ENCODE results near the gene TMEM151A.
A peak's percentile ranks its signal among the peaks of the same experiment; 100 is the strongest.
"Not testable (repeated sequence)": the region's sequence is repeated elsewhere in the genome, so short reads cannot be mapped to it uniquely, and the experiment has no call there.

The TMEM151A gene

GRCh38 chr11:66312549-66313320 lies 21.0 kb downstream of the TMEM151A start:
- Mint-ChIP-seq H3K4me3 (peak overlapping the region; percentile 85), H3K27ac (peak overlapping the region; percentile 100), H3K4me1 (peaks cover 46% of the 10 kb centered on the region), H3K27me3 (peaks cover 19% of the 10 kb centered on the region), H3K36me3 (peaks cover 4% of the 10 kb centered on the region), H3K9me3 (no peaks in the 10 kb centered on the region)
- CTCF ChIA-PET: interaction anchor here (0.9 to 6.6 kb wide), 15 partner anchors 9 to 109 kb away, joined by 3 to 80 read pairs (median 9); partner anchors contain the start of genes B4GAT1, BRMS1, NPAS4 and RIN1
- DNase-seq: peak; percentile 100

GRCh38 chr11:66313321-66314185 lies 21.9 kb downstream of the TMEM151A start:
- Mint-ChIP-seq H3K27ac (peak overlapping the region; percentile 100), H3K36me3 (peaks cover 6% of the 10 kb centered on the region), H3K4me1 (peaks cover 54% of the 10 kb centered on the region), H3K9me3 (no peaks in the 10 kb centered on the region), H3K4me3 (peak overlapping the region; percentile 85), H3K27me3 (peaks cover 19% of the 10 kb centered on the region)
- CTCF ChIA-PET: interaction anchor here (1.1 to 6.6 kb wide), 6 partner anchors 13 to 74 kb away, joined by 9 to 80 read pairs (median 28); partner anchors contain the start of genes B4GAT1, BRMS1 and RIN1
- DNase-seq: no peak

- Mint-ChIP-seq H3K4me3 (peak overlapping the region; percentile 85), H3K36me3 (peaks cover 11% of the 10 kb centered on the region), H3K27me3 (peaks cover 15% of the 10 kb centered on the region), H3K4me1 (peaks cover 60% of the 10 kb centered on the region), H3K9me3 (peaks cover 1% of the 10 kb centered on the region), H3K27ac (peak overlapping the region; percentile 100)
- CTCF ChIA-PET: interaction anchor here (6.6 kb wide), 1 partner anchor 74 kb away, joined by 80 read pairs; no protein-coding TSS in a partner anchor
- DNase-seq: no peak
Observed at GRCh38 chr11:66314186-66314501, 22.4 kb downstream of the TMEM151A start.

- Mint-ChIP-seq H3K4me1 (peaks cover 67% of the 10 kb centered on the region), H3K27me3 (peaks cover 12% of the 10 kb centered on the region), H3K4me3 (peak overlapping the region; percentile 85), H3K36me3 (peaks cover 15% of the 10 kb centered on the region), H3K27ac (peak overlapping the region; percentile 100), H3K9me3 (peaks cover 4% of the 10 kb centered on the region)
- CTCF ChIA-PET: interaction anchor here (0.8 kb wide), 1 partner anchor 9 kb away, joined by 3 read pairs; no protein-coding TSS in a partner anchor
- DNase-seq: no peak
Observed at GRCh38 chr11:66314561-66315497, 23.1 kb downstream of the TMEM151A start.

- H3K27me3 Mint-ChIP-seq: peaks cover 9% of the 10 kb centered on the region
- peak overlapping the region; percentile 45 for H3K4me3 Mint-ChIP-seq
- peaks cover 10% of the 10 kb centered on the region for H3K9me3 Mint-ChIP-seq
- peak overlapping the region; percentile 74 for H3K27ac Mint-ChIP-seq
- no peak for DNase-seq
- H3K36me3 Mint-ChIP-seq: peaks cover 21% of the 10 kb centered on the region
- peaks cover 73% of the 10 kb centered on the region for H3K4me1 Mint-ChIP-seq
- CTCF ChIA-PET: interaction anchor here (0.8 kb wide), 1 partner anchor 9 kb away, joined by 3 read pairs; no protein-coding TSS in a partner anchor
Observed at GRCh38 chr11:66315498-66315885, 23.8 kb downstream of the TMEM151A start.

- peaks cover 9% of the 10 kb centered on the region for H3K27me3 Mint-ChIP-seq
- CTCF ChIA-PET: interaction anchor here (0.8 to 0.9 kb wide), 2 partner anchors 8 to 28 kb away, joined by 3 read pairs; partner anchors contain the start of gene BRMS1
- H3K9me3 Mint-ChIP-seq: peaks cover 10% of the 10 kb centered on the region
- peak overlapping the region; percentile 64 for H3K27ac Mint-ChIP-seq
- peaks cover 75% of the 10 kb centered on the region for H3K4me1 Mint-ChIP-seq
- DNase-seq: no peak
- peak overlapping the region; percentile 26 for H3K4me3 Mint-ChIP-seq
- H3K36me3 Mint-ChIP-seq: peaks cover 22% of the 10 kb centered on the region
Observed at GRCh38 chr11:66315921-66316811, 24.5 kb downstream of the TMEM151A start.

- CTCF ChIA-PET: interaction anchor here (0.9 kb wide), 1 partner anchor 28 kb away, joined by 3 read pairs; the partner anchor contains the start of gene BRMS1
- Mint-ChIP-seq H3K27ac (peak within 1 kb of the TSS; percentile 98), H3K4me1 (peaks cover 74% of the 10 kb centered on the region), H3K27me3 (peaks cover 9% of the 10 kb centered on the region), H3K36me3 (peaks cover 22% of the 10 kb centered on the region), H3K4me3 (peak within 1 kb of the TSS; percentile 68), H3K9me3 (peaks cover 10% of the 10 kb centered on the region)
- peak; percentile 46 for DNase-seq
Observed at GRCh38 chr11:66316849-66317251, 25.2 kb downstream of the TMEM151A start, which contains the start of gene CD248. TSS of gene CD248 (minus strand) at chr11:66317044. CDS start at chr11:66317027, 17 bp downstream.

GRCh38 chr11:66317322-66317722 lies 25.6 kb downstream of the TMEM151A start:
- Mint-ChIP-seq H3K27me3 (peaks cover 9% of the 10 kb centered on the region), H3K4me1 (peaks cover 75% of the 10 kb centered on the region), H3K4me3 (peak overlapping the region; percentile 68), H3K36me3 (peaks cover 22% of the 10 kb centered on the region), H3K9me3 (peaks cover 10% of the 10 kb centered on the region), H3K27ac (peak overlapping the region; percentile 98)
- peak; percentile 61 for DNase-seq
- CTCF ChIA-PET: interaction anchor here (0.9 kb wide), 1 partner anchor 27 kb away, joined by 3 read pairs; the partner anchor contains the start of gene BRMS1

- Mint-ChIP-seq H3K27ac (peak overlapping the region; percentile 98), H3K9me3 (peaks cover 10% of the 10 kb centered on the region), H3K27me3 (peaks cover 9% of the 10 kb centered on the region), H3K4me3 (peak overlapping the region; percentile 68), H3K4me1 (peaks cover 77% of the 10 kb centered on the region), H3K36me3 (peaks cover 22% of the 10 kb centered on the region)
- CTCF ChIA-PET: interaction anchor here (0.6 kb wide), 1 partner anchor 103 kb away, joined by 3 read pairs; no protein-coding TSS in a partner anchor
- DNase-seq: peak; percentile 85
Observed at GRCh38 chr11:66317723-66318599, 26.3 kb downstream of the TMEM151A start.

- Mint-ChIP-seq H3K9me3 (peaks cover 15% of the 10 kb centered on the region), H3K4me1 (peaks cover 80% of the 10 kb centered on the region), H3K27ac (peak overlapping the region; percentile 98), H3K4me3 (no peak overlapping the region), H3K27me3 (peaks cover 9% of the 10 kb centered on the region), H3K36me3 (peaks cover 22% of the 10 kb centered on the region)
- CTCF ChIA-PET: interaction anchor here (0.6 kb wide), 1 partner anchor 104 kb away, joined by 3 read pairs; no protein-coding TSS in a partner anchor
- DNase-seq: no peak
Observed at GRCh38 chr11:66318600-66318970, 26.9 kb downstream of the TMEM151A start.

GRCh38 chr11:66320289-66320688 lies 28.6 kb downstream of the TMEM151A start:
- not testable (repeated sequence) for H3K4me3 Mint-ChIP-seq, H3K27me3 Mint-ChIP-seq
- peaks cover 81% of the 10 kb centered on the region for H3K4me1 Mint-ChIP-seq

More at GRCh38 chr11:66320289-66320688, 28.6 kb downstream of the TMEM151A start:
- peak overlapping the region; percentile 33 for H3K27ac Mint-ChIP-seq
- H3K36me3 Mint-ChIP-seq: peaks cover 20% of the 10 kb centered on the region
- DNase-seq, CTCF ChIA-PET: not testable (repeated sequence)
- peaks cover 15% of the 10 kb centered on the region for H3K9me3 Mint-ChIP-seq
